ENCODE measurements around the gene LNPEP.
A peak's percentile ranks its signal among the peaks of the same experiment; 100 is the strongest.

LNPEP gene

DNA sequence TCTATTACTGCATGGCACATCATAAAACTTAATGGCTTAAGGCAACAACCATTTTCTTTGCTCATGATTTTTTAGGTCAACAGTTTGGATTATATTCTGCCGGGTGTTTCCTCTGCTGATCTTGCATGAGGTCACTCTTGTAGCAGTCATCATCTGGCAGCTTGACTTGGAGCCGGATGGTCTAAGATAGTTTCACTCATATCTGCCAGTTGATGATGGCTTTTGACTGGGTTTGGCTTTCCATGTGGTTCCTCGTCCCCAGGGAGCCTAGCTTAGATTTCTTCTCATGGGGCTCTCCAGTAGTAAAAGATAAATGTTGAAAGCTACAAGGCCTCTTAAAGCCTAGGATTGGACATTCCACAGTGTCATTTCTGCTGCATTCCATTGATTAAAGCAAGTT lies 27.4 kb downstream of the LNPEP start:
- POLR2A ChIA-PET = no interaction called here
- H3K27me3 ChIP-seq (replicated peaks in 2 of 5; ENCODE audit: control insufficient read depth in 4 of 5, insufficient read depth in 5 of 5, low read length in 4 of 5) = no peaks in the 10 kb centered on the region
- DNase-seq = peak; percentile 29 to 90 (median 90)
- peak overlapping the region in 1 of 7 experiments; percentile 31 for H3K4me3 ChIP-seq (ENCODE audit: control insufficient read depth in 1 of 7, extremely low read depth in 1 of 7, insufficient read depth in 4 of 7, low read depth in 2 of 7, low read length in 6 of 7)
- H3K27ac ChIP-seq (ENCODE audit: insufficient read depth in 1 of 2, low read depth in 1 of 2, low read length in 2 of 2, poor library complexity in 1 of 2, severe bottlenecking in 2 of 2) = peak overlapping the region in 1 of 2 experiments; percentile 55
- CTCF ChIA-PET = interaction anchor here (1.0 to 2.7 kb wide), 5 partner anchors 9 to 65 kb away, joined by 3 to 19 read pairs (median 4); no protein-coding TSS in a partner anchor
- no peaks in the 10 kb centered on the region for H3K9me3 ChIP-seq (ENCODE audit: control extremely low read depth in 1 of 5, control insufficient read depth in 4 of 5, insufficient read depth in 2 of 5, low read depth in 1 of 5, low read length in 4 of 5)
- H3K4me1 ChIP-seq (ENCODE audit: control extremely low read depth in 1 of 4, control insufficient read depth in 4 of 4, insufficient read depth in 4 of 4, low read length in 3 of 4) = peaks cover 25 to 39% (median 31%) of the 10 kb centered on the region in 4 experiments
- WGBS (ENCODE audit: insufficient coverage) = 63% methylated on average over 3 of the region's 3 CpGs
- peaks cover 0 to 8% (median 1%) of the 10 kb centered on the region in 4 experiments for H3K36me3 ChIP-seq (ENCODE audit: control insufficient read depth in 4 of 4, insufficient read depth in 4 of 4, low read length in 3 of 4)

DNA sequence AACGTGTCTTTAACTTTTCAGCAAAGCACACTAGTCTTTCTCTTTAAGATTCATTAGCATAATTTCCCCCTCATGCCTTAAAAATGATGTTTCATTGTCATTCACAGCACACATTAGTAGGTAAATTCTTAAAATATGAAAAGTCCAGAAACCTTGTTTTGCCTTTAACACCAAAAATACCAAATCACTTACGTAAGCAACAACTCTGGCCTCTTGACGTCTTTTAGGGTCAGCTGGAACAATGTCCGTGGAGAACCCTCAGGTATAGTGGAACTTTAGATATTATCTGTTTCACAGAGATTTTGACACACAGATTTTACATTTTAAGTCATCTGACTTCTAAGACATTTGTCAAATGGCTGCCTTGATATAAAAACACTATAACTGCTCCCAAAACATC lies 30.9 kb downstream of the LNPEP start:
- no peaks in the 10 kb centered on the region for H3K9me3 ChIP-seq (ENCODE audit: control extremely low read depth in 1 of 5, control insufficient read depth in 4 of 5, insufficient read depth in 2 of 5, low read depth in 1 of 5, low read length in 4 of 5)
- peaks cover 0 to 5% (median 1%) of the 10 kb centered on the region in 4 experiments for H3K36me3 ChIP-seq (ENCODE audit: control insufficient read depth in 4 of 4, insufficient read depth in 4 of 4, low read length in 3 of 4)
- H3K27me3 ChIP-seq (replicated peaks in 2 of 5; ENCODE audit: control insufficient read depth in 4 of 5, insufficient read depth in 5 of 5, low read length in 4 of 5) = no peaks in the 10 kb centered on the region
- H3K27ac ChIP-seq (ENCODE audit: insufficient read depth in 1 of 2, low read depth in 1 of 2, low read length in 2 of 2, poor library complexity in 1 of 2, severe bottlenecking in 2 of 2) = no peak overlapping the region
- WGBS (ENCODE audit: insufficient coverage) = no CpG with 5 or more reads among the region's 4 CpGs
- POLR2A ChIA-PET = no interaction called here
- DNase-seq = no peak
- H3K4me3 ChIP-seq (ENCODE audit: control insufficient read depth in 1 of 7, extremely low read depth in 1 of 7, insufficient read depth in 4 of 7, low read depth in 2 of 7, low read length in 6 of 7) = no peak overlapping the region
- H3K4me1 ChIP-seq (ENCODE audit: control extremely low read depth in 1 of 4, control insufficient read depth in 4 of 4, insufficient read depth in 4 of 4, low read length in 3 of 4) = peaks cover 15 to 27% (median 24%) of the 10 kb centered on the region in 4 experiments
- CTCF ChIA-PET = interaction anchor here (0.9 to 1.8 kb wide), 4 partner anchors 10 to 1302 kb away, joined by 3 to 6 read pairs (median 3); no protein-coding TSS in a partner anchor

DNA sequence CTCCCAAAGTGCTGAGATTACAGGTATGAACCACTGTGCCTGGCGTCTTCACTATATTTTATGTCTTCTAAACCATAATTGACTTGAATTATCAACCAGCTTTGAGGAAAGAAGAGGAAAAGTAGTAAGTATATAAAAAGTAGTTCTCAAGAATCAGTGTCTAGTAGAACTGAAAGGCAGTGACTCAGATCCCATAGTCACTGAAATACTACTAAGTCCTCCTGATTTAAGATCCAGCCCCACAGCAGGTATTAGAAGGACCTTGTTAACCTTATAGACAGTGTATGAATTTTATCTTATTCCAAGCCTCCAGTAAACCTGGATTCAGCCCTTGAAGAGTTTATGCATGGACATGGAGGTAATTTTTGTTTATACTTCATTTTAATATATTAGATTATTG lies 31.5 kb downstream of the LNPEP start:
- CTCF ChIA-PET = interaction anchor here (1.1 to 1.3 kb wide), 2 partner anchors 10 to 70 kb away, joined by 3 read pairs; no protein-coding TSS in a partner anchor
- no peak overlapping the region for H3K4me3 ChIP-seq (ENCODE audit: control insufficient read depth in 1 of 7, extremely low read depth in 1 of 7, insufficient read depth in 4 of 7, low read depth in 2 of 7, low read length in 6 of 7)
- POLR2A ChIA-PET = no interaction called here
- peaks cover 9 to 25% (median 18%) of the 10 kb centered on the region in 4 experiments for H3K4me1 ChIP-seq (ENCODE audit: control extremely low read depth in 1 of 4, control insufficient read depth in 4 of 4, insufficient read depth in 4 of 4, low read length in 3 of 4)
- no peak overlapping the region for H3K27ac ChIP-seq (ENCODE audit: insufficient read depth in 1 of 2, low read depth in 1 of 2, low read length in 2 of 2, poor library complexity in 1 of 2, severe bottlenecking in 2 of 2)
- WGBS (ENCODE audit: insufficient coverage) = no CpG with 5 or more reads among the region's 1 CpG
- DNase-seq = no peak
- H3K9me3 ChIP-seq (ENCODE audit: control extremely low read depth in 1 of 5, control insufficient read depth in 4 of 5, insufficient read depth in 2 of 5, low read depth in 1 of 5, low read length in 4 of 5) = peaks cover 0 to 5% (median 0%) of the 10 kb centered on the region in 5 experiments
- peaks cover 0 to 7% (median 1%) of the 10 kb centered on the region in 4 experiments for H3K36me3 ChIP-seq (ENCODE audit: control insufficient read depth in 4 of 4, insufficient read depth in 4 of 4, low read length in 3 of 4)
- no peaks in the 10 kb centered on the region for H3K27me3 ChIP-seq (replicated peaks in 2 of 5; ENCODE audit: control insufficient read depth in 4 of 5, insufficient read depth in 5 of 5, low read length in 4 of 5)

DNA sequence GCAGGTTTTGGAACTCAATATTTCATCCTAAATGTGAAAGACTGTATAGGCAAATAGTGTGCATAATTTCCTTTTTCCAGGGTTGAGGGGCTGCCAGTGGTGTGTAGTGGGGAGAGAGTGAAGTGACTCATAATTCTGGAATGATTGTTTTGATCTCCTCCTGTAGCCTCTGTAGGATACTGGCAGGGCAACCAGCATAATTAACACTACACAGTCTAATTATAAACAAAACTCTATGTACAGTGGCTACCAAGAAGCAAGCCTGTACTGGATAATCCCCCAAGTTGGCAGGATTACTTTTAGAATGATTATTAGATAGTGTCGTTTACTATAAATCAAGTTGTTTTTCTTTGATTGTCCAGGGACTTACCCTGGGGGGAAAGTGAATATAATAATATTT lies 32.2 kb downstream of the LNPEP start:
- no peak for DNase-seq
- Histone ChIP-seq H3K4me3 (ENCODE audit: control insufficient read depth in 1 of 7, extremely low read depth in 1 of 7, insufficient read depth in 4 of 7, low read depth in 2 of 7, low read length in 6 of 7) (no peak overlapping the region), H3K27ac (ENCODE audit: insufficient read depth in 1 of 2, low read depth in 1 of 2, low read length in 2 of 2, poor library complexity in 1 of 2, severe bottlenecking in 2 of 2) (no peak overlapping the region), H3K4me1 (ENCODE audit: control extremely low read depth in 1 of 4, control insufficient read depth in 4 of 4, insufficient read depth in 4 of 4, low read length in 3 of 4) (peaks cover 6 to 23% (median 15%) of the 10 kb centered on the region in 4 experiments), H3K9me3 (ENCODE audit: control extremely low read depth in 1 of 5, control insufficient read depth in 4 of 5, insufficient read depth in 2 of 5, low read depth in 1 of 5, low read length in 4 of 5) (peaks cover 0 to 5% (median 0%) of the 10 kb centered on the region in 5 experiments), H3K36me3 (ENCODE audit: control insufficient read depth in 4 of 4, insufficient read depth in 4 of 4, low read length in 3 of 4) (peaks cover 0 to 12% (median 1%) of the 10 kb centered on the region in 4 experiments), H3K27me3 (replicated peaks in 2 of 5; ENCODE audit: control insufficient read depth in 4 of 5, insufficient read depth in 5 of 5, low read length in 4 of 5) (no peaks in the 10 kb centered on the region)
- POLR2A ChIA-PET = no interaction called here
- WGBS (ENCODE audit: insufficient coverage) = no CpG with 5 or more reads among the region's 1 CpG
- CTCF ChIA-PET = no interaction called here

DNA sequence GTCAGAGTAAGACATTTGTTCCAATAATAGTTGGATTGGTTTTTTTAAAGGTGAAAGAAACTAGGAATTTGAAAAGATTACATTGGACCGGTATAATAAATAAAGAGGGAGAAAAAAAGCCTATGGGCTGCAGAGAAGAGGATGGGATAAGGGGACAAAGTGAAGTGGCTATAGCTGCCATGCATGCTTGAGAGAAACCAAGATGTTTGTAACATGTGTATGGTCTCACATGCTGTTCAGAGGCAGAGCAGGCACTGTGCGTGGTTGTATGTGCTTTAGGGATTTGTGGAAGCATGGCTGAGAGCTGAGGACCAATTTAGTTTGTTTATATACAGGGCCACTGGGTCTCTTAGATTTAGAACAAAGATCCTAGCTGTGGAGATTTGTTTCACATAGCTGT lies 32.7 kb downstream of the LNPEP start:
- WGBS (ENCODE audit: insufficient coverage) = 100% methylated on average over 2 of the region's 2 CpGs
- CTCF ChIA-PET = interaction anchor here (1.4 kb wide), 1 partner anchor 58 kb away, joined by 3 read pairs; no protein-coding TSS in a partner anchor
- Histone ChIP-seq H3K9me3 (ENCODE audit: control extremely low read depth in 1 of 5, control insufficient read depth in 4 of 5, insufficient read depth in 2 of 5, low read depth in 1 of 5, low read length in 4 of 5) (peaks cover 0 to 5% (median 0%) of the 10 kb centered on the region in 5 experiments), H3K27ac (ENCODE audit: insufficient read depth in 1 of 2, low read depth in 1 of 2, low read length in 2 of 2, poor library complexity in 1 of 2, severe bottlenecking in 2 of 2) (no peak overlapping the region), H3K27me3 (replicated peaks in 2 of 5; ENCODE audit: control insufficient read depth in 4 of 5, insufficient read depth in 5 of 5, low read length in 4 of 5) (no peaks in the 10 kb centered on the region), H3K36me3 (ENCODE audit: control insufficient read depth in 4 of 4, insufficient read depth in 4 of 4, low read length in 3 of 4) (peaks cover 0 to 12% (median 1%) of the 10 kb centered on the region in 4 experiments), H3K4me3 (ENCODE audit: control insufficient read depth in 1 of 7, extremely low read depth in 1 of 7, insufficient read depth in 4 of 7, low read depth in 2 of 7, low read length in 6 of 7) (no peak overlapping the region), H3K4me1 (ENCODE audit: control extremely low read depth in 1 of 4, control insufficient read depth in 4 of 4, insufficient read depth in 4 of 4, low read length in 3 of 4) (peaks cover 3 to 21% (median 10%) of the 10 kb centered on the region in 4 experiments)
- POLR2A ChIA-PET = interaction anchor here (0.7 kb wide), 1 partner anchor 20 kb away, joined by 3 read pairs; no protein-coding TSS in a partner anchor
- DNase-seq = no peak

DNA sequence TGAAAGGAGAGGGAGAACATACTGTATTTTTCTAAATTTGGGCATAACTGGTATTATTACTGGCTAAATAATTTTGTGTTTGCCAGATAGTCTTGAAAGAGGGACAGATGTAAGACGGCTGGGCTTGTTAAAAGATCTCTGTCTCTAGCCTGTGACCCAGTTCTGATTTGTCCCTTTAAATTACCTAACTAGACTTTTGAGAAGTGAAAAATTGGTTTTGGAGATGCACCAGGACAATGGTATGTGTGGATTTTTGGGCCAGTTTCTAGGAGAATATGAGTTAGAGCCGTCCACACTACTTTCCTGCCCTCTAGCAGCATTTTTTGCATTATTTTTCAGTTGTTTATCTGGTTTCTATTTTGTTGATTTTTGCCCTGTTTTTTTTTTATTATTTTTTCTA lies 33.5 kb downstream of the LNPEP start:
- Histone ChIP-seq H3K9me3 (ENCODE audit: control extremely low read depth in 1 of 5, control insufficient read depth in 4 of 5, insufficient read depth in 2 of 5, low read depth in 1 of 5, low read length in 4 of 5) (peaks cover 0 to 5% (median 0%) of the 10 kb centered on the region in 5 experiments), H3K27ac (ENCODE audit: insufficient read depth in 1 of 2, low read depth in 1 of 2, low read length in 2 of 2, poor library complexity in 1 of 2, severe bottlenecking in 2 of 2) (no peak overlapping the region), H3K27me3 (replicated peaks in 2 of 5; ENCODE audit: control insufficient read depth in 4 of 5, insufficient read depth in 5 of 5, low read length in 4 of 5) (no peaks in the 10 kb centered on the region), H3K4me1 (ENCODE audit: control extremely low read depth in 1 of 4, control insufficient read depth in 4 of 4, insufficient read depth in 4 of 4, low read length in 3 of 4) (peaks cover 3 to 24% (median 9%) of the 10 kb centered on the region in 4 experiments), H3K4me3 (ENCODE audit: control insufficient read depth in 1 of 7, extremely low read depth in 1 of 7, insufficient read depth in 4 of 7, low read depth in 2 of 7, low read length in 6 of 7) (no peak overlapping the region), H3K36me3 (ENCODE audit: control insufficient read depth in 4 of 4, insufficient read depth in 4 of 4, low read length in 3 of 4) (peaks cover 0 to 16% (median 2%) of the 10 kb centered on the region in 4 experiments)
- POLR2A ChIA-PET = no interaction called here
- DNase-seq = no peak
- CTCF ChIA-PET = interaction anchor here (1.4 kb wide), 1 partner anchor 59 kb away, joined by 3 read pairs; no protein-coding TSS in a partner anchor
- WGBS (ENCODE audit: insufficient coverage) = no CpG with 5 or more reads among the region's 2 CpGs

DNA sequence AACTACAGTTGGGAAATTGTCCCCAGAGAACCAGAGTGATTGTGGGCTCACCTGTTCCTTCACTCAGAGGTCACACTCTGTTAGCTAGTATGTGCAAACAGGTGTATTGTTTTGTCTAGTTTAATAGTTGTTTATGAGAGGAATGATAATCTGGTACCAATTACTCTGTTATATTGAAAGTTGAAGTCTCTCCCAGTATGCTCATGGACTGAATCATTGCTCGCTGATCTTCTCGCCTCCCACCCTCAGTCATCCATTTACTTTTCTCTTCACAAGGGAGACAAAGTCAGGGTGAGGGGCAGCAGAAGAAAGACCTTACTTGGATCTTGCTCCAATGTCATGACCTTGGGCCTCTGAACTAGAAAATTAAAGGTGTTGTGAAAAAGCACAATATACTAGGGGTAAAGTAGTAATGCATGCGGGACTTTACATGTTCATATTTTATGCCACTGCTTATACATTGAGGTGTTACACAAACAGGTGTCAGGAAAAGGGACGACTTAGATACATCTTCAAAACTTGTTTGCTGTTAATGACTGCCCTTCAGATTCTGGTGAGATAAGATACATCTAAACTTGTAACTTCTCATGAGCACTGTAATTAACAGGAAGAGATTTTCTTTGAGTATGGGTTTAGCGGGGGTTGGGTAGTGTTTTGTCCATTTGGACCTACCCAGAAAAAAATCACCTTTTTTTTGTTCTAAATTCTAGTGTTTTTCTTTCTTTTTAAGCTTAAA lies 36.9 kb downstream of the LNPEP start:
- ChIA-PET CTCF (interaction anchor here (0.6 to 1.9 kb wide), 5 partner anchors 10 to 46 kb away, joined by 3 to 5 read pairs (median 4); no protein-coding TSS in a partner anchor), POLR2A (no interaction called here)
- peaks cover 0 to 5% (median 0%) of the 10 kb centered on the region in 5 experiments for H3K9me3 ChIP-seq (ENCODE audit: control extremely low read depth in 1 of 5, control insufficient read depth in 4 of 5, insufficient read depth in 2 of 5, low read depth in 1 of 5, low read length in 4 of 5)
- peaks cover 3 to 26% (median 9%) of the 10 kb centered on the region in 4 experiments for H3K4me1 ChIP-seq (ENCODE audit: control extremely low read depth in 1 of 4, control insufficient read depth in 4 of 4, insufficient read depth in 4 of 4, low read length in 3 of 4)
- no peaks in the 10 kb centered on the region for H3K27me3 ChIP-seq (replicated peaks in 2 of 5; ENCODE audit: control insufficient read depth in 4 of 5, insufficient read depth in 5 of 5, low read length in 4 of 5)
- H3K27ac ChIP-seq (ENCODE audit: insufficient read depth in 1 of 2, low read depth in 1 of 2, low read length in 2 of 2, poor library complexity in 1 of 2, severe bottlenecking in 2 of 2) = no peak overlapping the region
- no peak overlapping the region for H3K4me3 ChIP-seq (ENCODE audit: control insufficient read depth in 1 of 7, extremely low read depth in 1 of 7, insufficient read depth in 4 of 7, low read depth in 2 of 7, low read length in 6 of 7)
- no peak for DNase-seq
- 100% methylated on average over 1 of the region's 5 CpGs for WGBS (ENCODE audit: insufficient coverage)
- H3K36me3 ChIP-seq (ENCODE audit: control insufficient read depth in 4 of 4, insufficient read depth in 4 of 4, low read length in 3 of 4) = peaks cover 0 to 11% (median under 1%) of the 10 kb centered on the region in 4 experiments
